ENCODE data around the gene CXCL17. TPM values are rescaled to one million over a fixed set of nuclear protein-coding genes. Genes with fewer than 3 reads are reported as not detected.

CXCL17 gene
- total RNA-seq, 2 experiments from 2014 or later: not detected

- H3K9me3 ChIP-seq (ENCODE audit: low read length): no peaks in the 10 kb centered on the region
- H3K36me3 ChIP-seq (ENCODE audit: insufficient read depth, low read length): no peaks in the 10 kb centered on the region
- no peak overlapping the region for H3K4me3 ChIP-seq (ENCODE audit: low read depth, low read length, poor library complexity, severe bottlenecking)
- intact Hi-C loops (cut with micrococcal nuclease; ENCODE audit: unreplicated experiment): no loop called here
- H3K4me1 ChIP-seq (ENCODE audit: insufficient read depth, low read length, poor library complexity, severe bottlenecking): no peaks in the 10 kb centered on the region
- TF ChIP-seq, protein P1, sequence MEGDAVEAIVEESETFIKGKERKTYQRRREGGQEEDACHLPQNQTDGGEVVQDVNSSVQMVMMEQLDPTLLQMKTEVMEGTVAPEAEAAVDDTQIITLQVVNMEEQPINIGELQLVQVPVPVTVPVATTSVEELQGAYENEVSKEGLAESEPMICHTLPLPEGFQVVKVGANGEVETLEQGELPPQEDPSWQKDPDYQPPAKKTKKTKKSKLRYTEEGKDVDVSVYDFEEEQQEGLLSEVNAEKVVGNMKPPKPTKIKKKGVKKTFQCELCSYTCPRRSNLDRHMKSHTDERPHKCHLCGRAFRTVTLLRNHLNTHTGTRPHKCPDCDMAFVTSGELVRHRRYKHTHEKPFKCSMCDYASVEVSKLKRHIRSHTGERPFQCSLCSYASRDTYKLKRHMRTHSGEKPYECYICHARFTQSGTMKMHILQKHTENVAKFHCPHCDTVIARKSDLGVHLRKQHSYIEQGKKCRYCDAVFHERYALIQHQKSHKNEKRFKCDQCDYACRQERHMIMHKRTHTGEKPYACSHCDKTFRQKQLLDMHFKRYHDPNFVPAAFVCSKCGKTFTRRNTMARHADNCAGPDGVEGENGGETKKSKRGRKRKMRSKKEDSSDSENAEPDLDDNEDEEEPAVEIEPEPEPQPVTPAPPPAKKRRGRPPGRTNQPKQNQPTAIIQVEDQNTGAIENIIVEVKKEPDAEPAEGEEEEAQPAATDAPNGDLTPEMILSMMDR (conservative IDR thresholded peaks at IDR 0.05; ENCODE audit: low read length): no peak
- no peak for TF ChIP-seq EZH2phosphoT487 (IDR thresholded peaks at IDR 0.05; ENCODE audit: borderline replicate concordance, low read depth, low read length)
- no peak overlapping the region for H3K27ac ChIP-seq (ENCODE audit: low read depth, low read length, poor library complexity, severe bottlenecking)
- H2AFZ ChIP-seq (ENCODE audit: low read length): no peak overlapping the region
- BruUV-seq (replicated peaks): no TSS peak
- no peak for DNase-seq (ENCODE audit: low spot score)
- no peaks in the 10 kb centered on the region for H3K79me2 ChIP-seq (ENCODE audit: insufficient read depth, low read depth, low read length)
- no peaks in the 10 kb centered on the region for H3K9me2 ChIP-seq (ENCODE audit: insufficient read depth, low read length)
- H3K4me2 ChIP-seq (ENCODE audit: low read length): no peak overlapping the region
- ChIA-PET POLR2A (no interaction called here), CTCF (ENCODE audit: unreplicated experiment) (no interaction called here)
- no peaks in the 10 kb centered on the region for H4K20me1 ChIP-seq (ENCODE audit: insufficient read depth, low read length)
Measured at GRCh38 chr19:42380155-42380554, 62.6 kb downstream of the CXCL17 start.

Small RNA genes within 50 kb of the gene (small RNA-seq; reads per million reads assigned to genes)
- not detected for gene RNU4-60P

Other genes starting within 250 kb of the CXCL17 start
- gene DEDD2, start 225.3 kb downstream of the CXCL17 start, total RNA-seq (2014; rRNA removed; shearing (Covaris generic)): 29.6 and 41.9 TPM in 2 replicates
- 15.5 and 18.6 TPM in 2 replicates for gene DEDD2, start 225.3 kb downstream of the CXCL17 start, total RNA-seq (2022)
- 8.4 and 9.0 TPM in 2 replicates for gene ZNF526, start 222.6 kb downstream of the CXCL17 start, total RNA-seq (2014; rRNA removed; shearing (Covaris generic))
- gene ZNF526, start 222.6 kb downstream of the CXCL17 start, total RNA-seq (2022): 12.7 and 14.8 TPM in 2 replicates
- gene GSK3A, start 200.3 kb downstream of the CXCL17 start, total RNA-seq (2014; rRNA removed; shearing (Covaris generic)): 20.9 and 23.6 TPM in 2 replicates
- 29.2 and 33.7 TPM in 2 replicates for gene GSK3A, start 200.3 kb downstream of the CXCL17 start, total RNA-seq (2022)
- 22.1 and 26.7 TPM in 2 replicates for gene ERF, start 187.8 kb downstream of the CXCL17 start, total RNA-seq (2014; rRNA removed; shearing (Covaris generic))
- 33.5 and 36.6 TPM in 2 replicates for gene ERF, start 187.8 kb downstream of the CXCL17 start, total RNA-seq (2022)
- 20.7 and 26.8 TPM in 2 replicates for gene CIC, start 173.7 kb downstream of the CXCL17 start, total RNA-seq (2014; rRNA removed; shearing (Covaris generic))
- gene CIC, start 173.7 kb downstream of the CXCL17 start, total RNA-seq (2022): 48.2 and 59.3 TPM in 2 replicates
- 1.4 TPM in 1 of 2 replicates, not detected in the other for gene PRR19, start 140.8 kb downstream of the CXCL17 start, total RNA-seq (2014; rRNA removed; shearing (Covaris generic))
- 0.40 and 0.70 TPM in 2 replicates for gene PRR19, start 140.8 kb downstream of the CXCL17 start, total RNA-seq (2022)
- 54.9 and 62.1 TPM in 2 replicates for gene PAFAH1B3, start 140.3 kb downstream of the CXCL17 start, total RNA-seq (2014; rRNA removed; shearing (Covaris generic))
- 35.9 and 42.3 TPM in 2 replicates for gene PAFAH1B3, start 140.3 kb downstream of the CXCL17 start, total RNA-seq (2022)
- not detected in 2 replicates for gene TMEM145, start 129.6 kb downstream of the CXCL17 start, total RNA-seq (2014; rRNA removed; shearing (Covaris generic))
- gene TMEM145, start 129.6 kb downstream of the CXCL17 start, total RNA-seq (2022): 1.8 TPM in 2 replicates
- 6.0 and 10.5 TPM in 2 replicates for gene MEGF8, start 117.3 kb downstream of the CXCL17 start, total RNA-seq (2014; rRNA removed; shearing (Covaris generic))
- 14.7 and 17.2 TPM in 2 replicates for gene MEGF8, start 117.3 kb downstream of the CXCL17 start, total RNA-seq (2022)
- gene CNFN, start 52.6 kb downstream of the CXCL17 start, total RNA-seq (2014; rRNA removed; shearing (Covaris generic)): not detected in 2 replicates
- 0.81 and 0.95 TPM in 2 replicates for gene CNFN, start 52.6 kb downstream of the CXCL17 start, total RNA-seq (2022)
- gene LIPE, start 15.6 kb downstream of the CXCL17 start, total RNA-seq (2014; rRNA removed; shearing (Covaris generic)): 11.5 and 21.2 TPM in 2 replicates
- 35.6 and 39.3 TPM in 2 replicates for gene LIPE, start 15.6 kb downstream of the CXCL17 start, total RNA-seq (2022)
- 0.50 and 0.77 TPM in 2 replicates for gene CEACAM1, start 85.5 kb upstream of the CXCL17 start, total RNA-seq (2014; rRNA removed; shearing (Covaris generic))
- gene CEACAM1, start 85.5 kb upstream of the CXCL17 start, total RNA-seq (2022): 1.5 and 2.3 TPM in 2 replicates
- gene CEACAM8, start 152.0 kb upstream of the CXCL17 start, total RNA-seq (2014; rRNA removed; shearing (Covaris generic)): not detected in 2 replicates
- gene CEACAM8, start 152.0 kb upstream of the CXCL17 start, total RNA-seq (2022): not detected in 2 replicates